ENCODE measurements around the gene P4HTM.

Gene P4HTM

DNA sequence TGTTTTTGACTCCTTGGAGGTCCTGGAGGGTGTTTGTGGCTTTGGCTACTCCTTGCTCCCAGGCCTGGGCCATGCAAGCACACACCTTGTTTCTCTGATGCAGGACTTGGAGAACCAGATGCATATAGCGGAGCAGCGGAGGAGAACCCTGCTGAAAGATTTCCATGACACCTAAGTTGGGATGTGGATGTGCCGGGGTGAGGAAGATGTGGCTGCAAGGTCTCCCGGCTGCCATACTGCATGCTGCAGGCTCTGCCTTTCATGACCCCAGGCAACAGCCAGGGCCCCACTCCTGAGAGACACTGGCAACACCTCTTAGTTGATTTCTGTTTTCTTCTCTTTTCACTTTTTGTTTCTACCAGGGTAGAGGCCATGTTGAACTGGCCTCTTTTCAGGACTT, 6.9 kb upstream of the P4HTM start:
- no peak overlapping the region for H3K9ac ChIP-seq (ENCODE audit: low read depth, low read length)
- H3K27me3 ChIP-seq (ENCODE audit: control insufficient read depth, insufficient read depth, low read length): no peaks in the 10 kb centered on the region
- no peak overlapping the region for H3K27ac ChIP-seq (ENCODE audit: low read depth, low read length)
- peaks cover 74% of the 10 kb centered on the region for H3K36me3 ChIP-seq (ENCODE audit: control insufficient read depth, insufficient read depth, low read length)
- H3K4me3 ChIP-seq (ENCODE audit: low read depth, low read length): no peak overlapping the region
- H3K9me3 ChIP-seq (ENCODE audit: control insufficient read depth, insufficient read depth, low read length): no peaks in the 10 kb centered on the region
- H3K4me1 ChIP-seq (ENCODE audit: control insufficient read depth, insufficient read depth, low read length): no peaks in the 10 kb centered on the region

DNA sequence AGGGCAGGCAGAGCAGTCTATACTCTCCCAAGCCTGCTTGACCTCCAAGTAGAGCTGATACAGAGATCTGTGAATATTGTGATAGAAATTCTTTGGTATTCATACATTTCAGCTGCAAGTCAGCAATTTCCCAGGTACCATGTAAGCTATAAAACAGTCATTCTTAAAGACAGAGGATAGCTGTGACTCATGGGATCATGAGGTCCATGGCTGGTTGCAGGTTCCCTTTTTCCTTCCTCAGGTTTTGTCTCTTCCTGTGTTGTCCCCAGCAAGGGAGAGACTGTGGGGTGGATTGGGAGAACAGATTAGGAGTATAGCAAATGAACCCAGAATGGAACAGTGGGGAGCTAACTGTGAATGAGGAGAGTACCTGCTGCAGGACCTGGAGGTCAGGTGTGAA, 5.4 kb upstream of the P4HTM start:
- peaks cover 6% of the 10 kb centered on the region; the same call in 1 of the 2 replicates for H3K4me1 ChIP-seq (ENCODE audit: control insufficient read depth, insufficient read depth, low read length)
- H3K36me3 ChIP-seq (ENCODE audit: control insufficient read depth, insufficient read depth, low read length): peaks cover 64% of the 10 kb centered on the region
- H3K4me3 ChIP-seq (ENCODE audit: low read depth, low read length): no peak overlapping the region
- no peak overlapping the region for H3K27ac ChIP-seq (ENCODE audit: low read depth, low read length)
- no peak overlapping the region for H3K9ac ChIP-seq (ENCODE audit: low read depth, low read length)
- H3K9me3 ChIP-seq (ENCODE audit: control insufficient read depth, insufficient read depth, low read length): no peaks in the 10 kb centered on the region
- H3K27me3 ChIP-seq (ENCODE audit: control insufficient read depth, insufficient read depth, low read length): no peaks in the 10 kb centered on the region

DNA sequence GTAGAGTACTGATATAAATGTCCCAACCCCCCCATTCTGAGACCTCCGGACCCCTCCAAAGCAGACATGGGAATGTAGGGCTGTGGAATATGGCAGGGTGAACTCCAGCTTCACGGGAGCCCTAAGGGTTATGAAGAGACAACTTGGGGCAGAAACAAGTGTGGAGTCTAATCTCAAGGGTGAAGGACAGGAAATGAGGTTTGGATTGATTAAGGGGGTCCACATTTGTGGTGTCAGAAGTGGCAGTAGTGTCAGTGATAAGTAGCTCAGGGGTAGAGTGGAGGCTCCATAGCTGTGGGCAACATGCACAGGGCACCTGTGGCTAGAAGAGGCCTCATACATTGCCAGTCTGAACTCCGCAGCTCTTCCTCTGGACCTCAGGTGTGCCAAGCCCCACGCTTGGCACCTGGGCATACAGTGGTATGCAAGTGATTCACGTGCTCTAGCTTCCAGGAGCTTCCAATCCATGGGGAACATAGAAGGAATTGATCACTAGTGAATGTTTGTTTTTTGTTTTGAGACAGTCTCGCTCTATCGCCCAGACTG, 4.1 kb upstream of the P4HTM start:
- H3K9ac ChIP-seq (ENCODE audit: low read depth, low read length): no peak overlapping the region
- no peak overlapping the region for H3K27ac ChIP-seq (ENCODE audit: low read depth, low read length)
- peaks cover 54% of the 10 kb centered on the region for H3K36me3 ChIP-seq (ENCODE audit: control insufficient read depth, insufficient read depth, low read length)

DNA sequence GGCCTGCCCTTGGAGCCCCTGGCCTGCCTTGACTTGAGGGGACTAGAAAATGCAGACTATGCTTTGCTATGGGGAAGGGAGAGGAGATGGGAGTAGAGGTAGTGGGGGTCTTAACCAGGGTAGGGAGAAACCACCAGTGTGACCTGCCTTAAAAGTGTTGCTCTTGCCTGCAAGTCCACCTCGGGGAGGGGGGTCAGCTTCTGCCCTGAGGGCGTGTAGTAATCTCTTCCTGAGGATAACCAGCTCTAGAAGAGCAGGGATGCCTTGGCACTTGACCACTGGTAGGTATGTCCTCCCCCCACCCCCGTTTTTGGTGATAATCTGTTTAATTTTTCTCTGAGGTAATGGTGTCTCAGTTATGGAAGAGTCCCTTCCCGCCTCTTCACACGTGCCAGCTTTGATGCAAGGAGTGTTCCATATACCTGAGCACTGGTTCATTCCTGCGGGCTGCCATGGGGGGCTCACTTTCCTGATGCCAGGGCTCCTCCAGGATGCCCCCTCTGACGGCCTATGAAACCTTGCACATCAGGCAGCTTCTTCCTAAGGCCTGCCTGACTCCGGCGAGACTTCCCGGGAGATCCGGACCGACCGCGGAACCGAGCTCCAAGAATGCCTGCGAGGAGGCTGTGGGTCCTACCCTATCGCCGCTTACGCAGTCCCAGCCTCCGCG, 780 bp upstream of the P4HTM start:
- Histone ChIP-seq H3K27me3 (ENCODE audit: control insufficient read depth, insufficient read depth, low read length) (no peaks in the 10 kb centered on the region), H3K9ac (ENCODE audit: low read depth, low read length) (peak overlapping the region; percentile 84), H3K9me3 (ENCODE audit: control insufficient read depth, insufficient read depth, low read length) (no peaks in the 10 kb centered on the region), H3K27ac (ENCODE audit: low read depth, low read length) (peak overlapping the region; percentile 90), H3K4me3 (ENCODE audit: low read depth, low read length) (peak overlapping the region; percentile 91), H3K36me3 (ENCODE audit: control insufficient read depth, insufficient read depth, low read length) (peaks cover 20% of the 10 kb centered on the region), H3K4me1 (ENCODE audit: control insufficient read depth, insufficient read depth, low read length) (peaks cover 14% of the 10 kb centered on the region)

More for the DNA sequence above, 4.1 kb upstream of the P4HTM start:
- Histone ChIP-seq H3K27me3 (ENCODE audit: control insufficient read depth, insufficient read depth, low read length) (no peaks in the 10 kb centered on the region), H3K9me3 (ENCODE audit: control insufficient read depth, insufficient read depth, low read length) (no peaks in the 10 kb centered on the region), H3K4me1 (ENCODE audit: control insufficient read depth, insufficient read depth, low read length) (peaks cover 6% of the 10 kb centered on the region), H3K4me3 (ENCODE audit: low read depth, low read length) (no peak overlapping the region)

DNA sequence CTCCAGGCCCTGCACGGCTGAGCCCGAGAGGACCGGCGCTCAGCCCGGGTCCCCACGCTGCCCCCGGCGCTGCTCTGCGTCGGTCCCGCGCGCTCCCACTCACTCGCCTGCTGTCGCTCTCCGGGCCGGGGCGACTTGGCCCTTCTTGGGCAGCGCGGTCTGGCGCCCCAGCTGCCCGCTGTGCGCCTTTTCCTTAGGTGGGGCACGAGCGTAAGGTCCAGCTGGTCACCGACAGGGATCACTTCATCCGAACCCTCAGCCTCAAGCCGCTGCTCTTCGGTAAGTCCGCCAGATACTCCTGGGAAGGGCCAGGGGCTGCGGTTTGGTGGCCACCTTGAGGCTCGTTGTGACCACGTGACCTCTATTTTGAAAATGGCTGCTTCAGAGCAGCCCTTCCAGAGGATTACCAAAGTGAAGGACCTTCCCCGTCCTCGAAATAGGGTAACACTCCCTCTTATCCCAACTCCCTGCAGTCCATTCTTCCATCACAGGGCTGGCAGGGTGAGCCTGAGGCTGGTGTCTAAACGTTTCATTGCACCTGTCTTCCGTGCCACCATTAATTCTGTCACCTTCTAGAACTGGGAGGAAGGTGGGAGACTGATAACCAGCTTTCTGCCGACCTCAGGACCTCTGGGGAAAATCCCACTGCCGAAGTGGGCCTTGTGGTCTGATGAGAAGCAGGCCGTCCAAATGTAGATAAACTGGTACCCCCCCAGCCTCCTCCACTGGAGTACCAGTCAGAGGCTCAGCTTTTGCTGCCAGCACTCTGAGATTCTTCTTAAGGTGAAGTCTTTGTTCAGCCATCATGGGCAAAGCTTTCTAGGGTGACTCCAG, 812 bp downstream of the P4HTM start:
- Histone ChIP-seq H3K36me3 (ENCODE audit: control insufficient read depth, insufficient read depth, low read length) (peaks cover 4% of the 10 kb centered on the region; the same call in 1 of the 2 replicates), H3K27me3 (ENCODE audit: control insufficient read depth, insufficient read depth, low read length) (no peaks in the 10 kb centered on the region), H3K9ac (ENCODE audit: low read depth, low read length) (peak overlapping the region; percentile 84), H3K4me3 (ENCODE audit: low read depth, low read length) (peak overlapping the region; percentile 91), H3K9me3 (ENCODE audit: control insufficient read depth, insufficient read depth, low read length) (no peaks in the 10 kb centered on the region), H3K4me1 (ENCODE audit: control insufficient read depth, insufficient read depth, low read length) (peaks cover 14% of the 10 kb centered on the region), H3K27ac (ENCODE audit: low read depth, low read length) (peak overlapping the region; percentile 90)

DNA sequence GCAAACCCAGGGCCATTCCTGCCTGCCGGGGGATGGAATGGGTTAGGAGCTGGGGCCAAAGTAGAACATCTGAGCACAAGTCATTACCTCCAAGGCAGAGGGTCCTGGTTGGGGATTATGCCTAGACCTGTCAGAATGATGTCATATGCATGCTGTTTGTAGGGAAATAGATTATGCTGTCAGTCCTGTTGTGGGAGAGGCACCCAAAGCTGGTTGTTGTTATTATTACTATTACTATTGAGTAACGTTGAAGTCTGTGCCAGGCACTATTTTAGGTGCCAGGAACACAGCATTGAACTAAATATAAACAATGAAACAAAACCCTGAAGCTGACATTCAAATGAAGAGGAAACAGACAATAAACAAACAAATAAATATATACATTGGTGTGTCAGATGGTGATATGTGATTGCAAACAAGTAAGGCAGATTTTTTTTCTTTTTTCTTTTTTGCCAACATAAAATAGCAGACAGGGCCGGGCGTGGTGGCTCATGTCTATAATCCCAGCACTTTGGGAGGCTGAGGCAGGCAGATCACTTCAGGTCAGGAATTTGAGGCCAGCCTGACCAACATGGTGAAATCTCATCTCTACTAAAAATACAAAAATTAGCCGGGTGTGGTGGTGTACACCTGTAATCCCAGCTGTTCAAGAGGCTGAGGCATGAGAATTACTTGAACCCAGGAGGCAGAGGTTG, 2.0 kb downstream of the P4HTM start:
- H3K36me3 ChIP-seq (ENCODE audit: control insufficient read depth, insufficient read depth, low read length): peaks cover 4% of the 10 kb centered on the region; the same call in 1 of the 2 replicates
- H3K27me3 ChIP-seq (ENCODE audit: control insufficient read depth, insufficient read depth, low read length): no peaks in the 10 kb centered on the region
- H3K9ac ChIP-seq (ENCODE audit: low read depth, low read length): no peak overlapping the region
- no peak overlapping the region for H3K27ac ChIP-seq (ENCODE audit: low read depth, low read length)
- H3K9me3 ChIP-seq (ENCODE audit: control insufficient read depth, insufficient read depth, low read length): no peaks in the 10 kb centered on the region
- H3K4me3 ChIP-seq (ENCODE audit: low read depth, low read length): peak overlapping the region; percentile 91
- H3K4me1 ChIP-seq (ENCODE audit: control insufficient read depth, insufficient read depth, low read length): peaks cover 14% of the 10 kb centered on the region

DNA sequence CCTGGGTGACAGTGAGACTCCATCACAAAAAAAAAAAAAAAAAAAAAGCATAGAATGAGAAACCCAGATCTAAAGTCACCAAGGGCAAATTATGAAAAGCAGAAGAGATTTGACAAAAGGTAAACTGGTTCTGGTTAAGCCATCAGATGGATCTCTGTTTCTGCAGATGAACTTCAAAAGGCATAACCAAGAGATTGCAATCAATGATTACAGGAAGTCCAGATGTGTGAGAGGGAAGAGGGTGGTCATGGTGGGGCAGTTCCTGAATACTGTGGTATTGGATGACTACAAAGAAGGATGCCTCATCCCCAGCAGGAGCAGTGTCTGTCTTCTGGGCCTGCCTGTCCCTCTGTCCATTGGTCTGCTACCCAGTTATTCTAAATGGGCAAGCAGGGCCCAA, 3.8 kb downstream of the P4HTM start:
- no peaks in the 10 kb centered on the region for H3K9me3 ChIP-seq (ENCODE audit: control insufficient read depth, insufficient read depth, low read length)
- peaks cover 4% of the 10 kb centered on the region; the same call in 1 of the 2 replicates for H3K36me3 ChIP-seq (ENCODE audit: control insufficient read depth, insufficient read depth, low read length)
- H3K4me1 ChIP-seq (ENCODE audit: control insufficient read depth, insufficient read depth, low read length): peaks cover 14% of the 10 kb centered on the region
- H3K4me3 ChIP-seq (ENCODE audit: low read depth, low read length): no peak overlapping the region
- no peaks in the 10 kb centered on the region for H3K27me3 ChIP-seq (ENCODE audit: control insufficient read depth, insufficient read depth, low read length)
- no peak overlapping the region for H3K9ac ChIP-seq (ENCODE audit: low read depth, low read length)
- no peak overlapping the region for H3K27ac ChIP-seq (ENCODE audit: low read depth, low read length)

DNA sequence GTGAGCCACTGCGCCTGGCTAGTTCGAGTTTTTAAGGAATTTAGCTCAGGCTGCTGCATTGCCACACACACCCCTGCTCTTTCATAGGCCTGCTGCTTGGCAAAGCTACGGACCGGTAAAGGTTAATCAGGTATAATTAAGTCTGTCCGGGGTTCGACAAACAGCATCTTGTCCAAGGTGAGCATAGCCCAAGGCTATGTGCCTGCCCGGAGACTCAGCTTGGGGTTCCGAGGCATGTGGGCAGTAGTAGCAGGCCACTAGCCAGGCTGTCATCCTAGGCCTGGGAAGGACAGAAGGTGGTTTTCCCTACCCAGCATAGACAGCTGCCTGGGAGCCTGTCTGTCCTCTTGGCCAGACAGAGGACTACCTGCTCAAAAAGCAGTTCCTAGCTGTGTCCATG, 6.6 kb downstream of the P4HTM start:
- Histone ChIP-seq H3K27ac (ENCODE audit: low read depth, low read length) (no peak overlapping the region), H3K27me3 (ENCODE audit: control insufficient read depth, insufficient read depth, low read length) (no peaks in the 10 kb centered on the region), H3K4me3 (ENCODE audit: low read depth, low read length) (no peak overlapping the region), H3K9ac (ENCODE audit: low read depth, low read length) (no peak overlapping the region), H3K9me3 (ENCODE audit: control insufficient read depth, insufficient read depth, low read length) (no peaks in the 10 kb centered on the region), H3K4me1 (ENCODE audit: control insufficient read depth, insufficient read depth, low read length) (peaks cover 19% of the 10 kb centered on the region), H3K36me3 (ENCODE audit: control insufficient read depth, insufficient read depth, low read length) (peaks cover 4% of the 10 kb centered on the region; the same call in 1 of the 2 replicates)

DNA sequence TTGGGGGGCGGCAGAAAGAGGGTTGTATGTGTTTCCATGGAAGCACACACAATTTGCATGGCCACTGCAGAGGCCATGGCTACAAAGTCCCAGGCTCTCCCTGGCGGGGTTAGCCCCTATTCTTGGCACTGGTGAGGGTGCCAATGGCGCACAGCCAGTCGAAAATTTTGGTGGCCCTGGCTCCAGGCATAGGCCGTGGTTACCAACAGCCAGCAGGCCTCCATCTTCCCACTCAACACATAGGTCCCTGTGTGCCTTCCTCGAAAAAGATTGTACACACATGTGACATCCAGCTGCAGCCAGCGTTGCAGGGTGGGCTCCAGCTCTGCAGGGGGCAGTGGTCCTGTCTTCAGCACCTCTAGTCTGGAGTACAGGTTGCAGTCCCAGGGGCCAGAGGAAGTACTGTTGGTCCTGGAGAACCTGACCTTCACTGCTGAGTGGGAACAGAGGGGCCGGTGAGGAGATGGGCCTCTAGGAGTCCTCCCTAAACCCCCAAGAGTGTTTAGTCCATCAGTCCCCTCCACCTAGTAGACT, 7.1 kb downstream of the P4HTM start:
- H3K4me1 ChIP-seq (ENCODE audit: control insufficient read depth, insufficient read depth, low read length): peaks cover 18% of the 10 kb centered on the region
- no peaks in the 10 kb centered on the region for H3K27me3 ChIP-seq (ENCODE audit: control insufficient read depth, insufficient read depth, low read length)
- H3K4me3 ChIP-seq (ENCODE audit: low read depth, low read length): no peak overlapping the region
- no peak overlapping the region for H3K27ac ChIP-seq (ENCODE audit: low read depth, low read length)
- H3K9ac ChIP-seq (ENCODE audit: low read depth, low read length): no peak overlapping the region
- peaks cover 4% of the 10 kb centered on the region; the same call in 1 of the 2 replicates for H3K36me3 ChIP-seq (ENCODE audit: control insufficient read depth, insufficient read depth, low read length)
- no peaks in the 10 kb centered on the region for H3K9me3 ChIP-seq (ENCODE audit: control insufficient read depth, insufficient read depth, low read length)

DNA sequence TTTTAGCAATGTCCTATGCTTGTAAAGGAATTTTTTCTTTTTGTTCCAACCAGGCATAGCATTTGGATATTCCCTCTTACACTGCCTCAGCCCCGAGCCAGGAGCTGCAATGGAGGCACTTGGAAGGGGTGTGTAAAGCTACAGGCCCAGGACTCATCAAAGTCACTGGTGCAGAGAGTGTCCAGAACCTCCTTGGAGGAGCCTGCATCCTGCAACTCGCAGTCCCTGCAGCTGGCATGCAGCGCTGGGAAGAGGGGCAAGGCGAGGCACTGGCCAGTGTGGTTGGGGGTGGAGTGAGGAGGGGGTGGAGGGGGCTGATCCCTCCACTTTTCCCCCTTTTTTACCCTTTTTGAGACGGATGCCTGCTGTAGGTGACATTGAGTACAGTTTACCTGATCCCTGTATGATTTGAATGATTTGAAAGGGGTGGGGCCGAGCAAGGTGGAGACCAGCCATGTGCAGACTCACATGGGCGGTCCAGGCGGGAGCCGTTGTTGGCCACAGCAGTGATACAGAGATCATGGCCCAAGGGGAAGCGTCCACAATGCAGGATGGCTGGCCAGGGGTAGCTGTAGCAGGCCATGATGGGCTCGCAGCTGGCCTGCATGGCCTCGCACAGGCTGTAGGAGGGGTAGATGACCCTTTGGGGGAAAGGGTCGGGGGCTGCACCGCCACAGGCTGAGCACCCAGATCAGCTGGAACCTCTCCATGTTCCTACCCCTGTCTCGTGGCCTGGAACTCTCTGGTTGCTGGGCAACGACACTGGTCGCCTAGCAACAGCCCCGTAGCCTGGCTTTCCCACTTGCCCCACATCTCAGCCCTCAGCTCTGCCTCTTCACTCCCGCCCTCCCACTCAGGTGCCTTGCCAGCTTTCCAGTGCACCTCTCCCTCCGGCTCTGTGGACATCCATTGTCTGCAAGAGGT, 7.9 kb downstream of the P4HTM start:
- Histone ChIP-seq H3K4me1 (ENCODE audit: control insufficient read depth, insufficient read depth, low read length) (peaks cover 18% of the 10 kb centered on the region), H3K36me3 (ENCODE audit: control insufficient read depth, insufficient read depth, low read length) (peaks cover 4% of the 10 kb centered on the region; the same call in 1 of the 2 replicates), H3K27me3 (ENCODE audit: control insufficient read depth, insufficient read depth, low read length) (no peaks in the 10 kb centered on the region), H3K9ac (ENCODE audit: low read depth, low read length) (no peak overlapping the region), H3K27ac (ENCODE audit: low read depth, low read length) (no peak overlapping the region), H3K4me3 (ENCODE audit: low read depth, low read length) (no peak overlapping the region), H3K9me3 (ENCODE audit: control insufficient read depth, insufficient read depth, low read length) (no peaks in the 10 kb centered on the region)

All from HUES48 (cell line).